Measurements from ENCODE around the gene DMRTC1.
"Not testable (repeated sequence)": the region's sequence is repeated elsewhere in the genome, so short reads cannot be mapped to it uniquely, and the experiment has no call there.

GRCh38 chrX:72942272-72942671, 1.4 kb downstream of the DMRTC1 start:
- TF ChIP-seq SUZ12 (IDR thresholded peaks at IDR 0.05; ENCODE audit: extremely low read depth, insufficient read depth, insufficient read length); ZNF274 (IDR thresholded peaks at IDR 0.05; ENCODE audit: low read depth, low read length); YY1 (IDR thresholded peaks at IDR 0.05; ENCODE audit: insufficient read depth, insufficient read length): not testable (repeated sequence)
